ENCODE data around the gene TNS1. TPM values are rescaled to one million over a fixed set of nuclear protein-coding genes. Genes with fewer than 3 reads are reported as not detected.
A peak's percentile ranks its signal among the peaks of the same experiment; 100 is the strongest.

Gene TNS1
- total RNA-seq, 2 donors from 2014 or later = 1,836 to 2,296 TPM

DNA sequence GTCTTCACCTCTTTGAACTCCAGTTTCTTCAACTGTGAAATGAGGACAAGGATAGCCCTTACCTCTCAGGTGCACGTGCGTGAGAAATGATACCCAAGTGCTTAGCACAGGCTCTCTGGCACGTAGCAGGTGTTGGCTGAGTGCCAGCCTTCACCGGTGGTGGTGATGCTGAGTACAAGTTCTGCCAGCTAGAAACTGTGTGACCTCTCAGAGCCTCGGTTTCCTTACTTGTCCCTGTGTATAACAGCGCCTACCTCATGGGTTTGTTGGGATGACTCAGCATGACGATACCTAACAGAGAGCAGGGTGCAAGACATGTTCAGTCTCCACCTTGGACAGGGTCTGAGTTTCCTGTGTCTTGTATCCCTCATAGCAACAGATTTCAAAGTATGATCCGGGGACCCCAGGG, 205.1 kb downstream of the TNS1 start:
- H3K27me3 ChIP-seq (replicated peaks; ENCODE audit: insufficient read depth) = no peaks in the 10 kb centered on the region
- H3K27ac ChIP-seq = peak overlapping the region; percentile 45 to 60
- no peak overlapping the region for H3K4me3 ChIP-seq
- H3K4me1 ChIP-seq (ENCODE audit: control insufficient read depth in 1 of 2, low read depth in 2 of 2) = peaks cover 0 to 44% of the 10 kb centered on the region in 2 donors
- H3K9me3 ChIP-seq = no peaks in the 10 kb centered on the region
- TF ChIP-seq, protein P1, sequence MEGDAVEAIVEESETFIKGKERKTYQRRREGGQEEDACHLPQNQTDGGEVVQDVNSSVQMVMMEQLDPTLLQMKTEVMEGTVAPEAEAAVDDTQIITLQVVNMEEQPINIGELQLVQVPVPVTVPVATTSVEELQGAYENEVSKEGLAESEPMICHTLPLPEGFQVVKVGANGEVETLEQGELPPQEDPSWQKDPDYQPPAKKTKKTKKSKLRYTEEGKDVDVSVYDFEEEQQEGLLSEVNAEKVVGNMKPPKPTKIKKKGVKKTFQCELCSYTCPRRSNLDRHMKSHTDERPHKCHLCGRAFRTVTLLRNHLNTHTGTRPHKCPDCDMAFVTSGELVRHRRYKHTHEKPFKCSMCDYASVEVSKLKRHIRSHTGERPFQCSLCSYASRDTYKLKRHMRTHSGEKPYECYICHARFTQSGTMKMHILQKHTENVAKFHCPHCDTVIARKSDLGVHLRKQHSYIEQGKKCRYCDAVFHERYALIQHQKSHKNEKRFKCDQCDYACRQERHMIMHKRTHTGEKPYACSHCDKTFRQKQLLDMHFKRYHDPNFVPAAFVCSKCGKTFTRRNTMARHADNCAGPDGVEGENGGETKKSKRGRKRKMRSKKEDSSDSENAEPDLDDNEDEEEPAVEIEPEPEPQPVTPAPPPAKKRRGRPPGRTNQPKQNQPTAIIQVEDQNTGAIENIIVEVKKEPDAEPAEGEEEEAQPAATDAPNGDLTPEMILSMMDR (IDR thresholded peaks at IDR 0.05) = no peak
- DNase-seq (ENCODE audit: low spot score) = peak; percentile 8
- peaks cover 36% of the 10 kb centered on the region for H3K36me3 ChIP-seq
- no peak for ATAC-seq (ENCODE audit: insufficient number of reproducible peaks, low FRiP score, low read depth)

DNA sequence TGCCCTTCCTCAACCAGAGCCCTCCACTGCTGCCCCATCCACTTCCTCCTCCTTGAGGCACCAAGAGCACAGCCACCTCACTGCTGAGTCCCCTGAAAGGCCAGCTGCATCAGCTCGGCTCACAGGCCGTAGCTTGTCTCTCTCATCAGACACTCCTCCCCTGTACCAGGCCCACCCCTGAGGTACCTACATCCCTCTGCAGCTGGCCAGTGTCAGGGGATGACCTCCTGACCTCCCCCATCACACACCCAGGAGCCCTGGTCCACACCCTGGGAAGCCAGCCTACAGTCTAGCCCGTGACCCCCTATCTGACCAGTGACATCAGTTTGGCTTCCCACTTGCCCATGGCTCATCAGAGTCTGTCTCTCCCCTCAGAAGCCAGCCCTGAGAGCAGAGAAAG, 205.6 kb downstream of the TNS1 start:
- Histone ChIP-seq H3K4me3 (no peak overlapping the region), H3K9me3 (no peaks in the 10 kb centered on the region), H3K27me3 (replicated peaks; ENCODE audit: insufficient read depth) (no peaks in the 10 kb centered on the region), H3K4me1 (ENCODE audit: control insufficient read depth in 1 of 2, low read depth in 2 of 2) (peaks cover 0 to 40% of the 10 kb centered on the region in 2 donors), H3K27ac (peak overlapping the region; percentile 45 to 60), H3K36me3 (peaks cover 33% of the 10 kb centered on the region)
- TF ChIP-seq, protein P1 (IDR thresholded peaks at IDR 0.05) = no peak
- ATAC-seq (ENCODE audit: insufficient number of reproducible peaks, low FRiP score, low read depth) = no peak
- DNase-seq (ENCODE audit: low spot score) = peak; percentile 2

DNA sequence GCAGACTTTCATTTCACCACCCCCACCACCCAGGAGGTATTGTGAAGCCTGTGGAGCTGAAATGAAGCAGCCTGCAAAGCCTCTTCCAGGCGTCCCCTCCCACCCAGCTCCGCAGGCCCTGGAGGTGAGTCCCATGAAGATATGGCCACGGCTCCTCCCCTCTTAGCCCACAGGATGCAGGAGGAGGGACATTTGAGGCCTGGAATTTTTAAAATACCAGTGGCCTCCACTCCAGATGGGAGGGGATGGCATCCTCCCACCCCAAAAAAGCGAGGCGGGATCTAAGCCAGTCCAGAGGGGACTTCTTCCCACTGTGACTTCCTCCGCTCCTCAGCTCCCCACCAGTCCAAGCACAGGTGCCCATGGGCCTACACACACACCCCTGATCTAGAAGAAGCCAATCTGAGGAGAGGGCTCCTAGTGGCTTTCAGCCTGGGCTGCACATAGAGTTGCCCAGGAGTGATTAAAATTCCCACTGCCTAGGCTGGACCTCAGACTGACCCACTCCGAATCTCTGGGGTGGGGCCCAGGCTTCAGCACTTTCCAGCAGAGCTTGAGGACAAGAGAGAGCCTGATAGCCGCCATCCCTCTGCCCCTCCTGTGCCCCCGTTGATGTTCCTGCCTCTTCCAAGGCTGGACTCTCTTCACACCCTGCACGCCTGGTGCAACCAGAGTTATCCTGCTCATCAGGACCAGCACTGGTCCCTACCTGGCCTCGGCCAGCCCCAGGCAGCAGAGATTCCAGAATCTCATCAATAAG, 206.9 kb downstream of the TNS1 start:
- DNase-seq (ENCODE audit: low spot score) (no peak), ATAC-seq (ENCODE audit: insufficient number of reproducible peaks, low FRiP score, low read depth) (no peak)
- TF ChIP-seq, protein P1 (IDR thresholded peaks at IDR 0.05) = no peak
- Histone ChIP-seq H3K27ac (peak overlapping the region; percentile 11 to 60), H3K4me1 (ENCODE audit: control insufficient read depth in 1 of 2, low read depth in 2 of 2) (peaks cover 0 to 47% of the 10 kb centered on the region in 2 donors), H3K4me3 (no peak overlapping the region), H3K27me3 (replicated peaks; ENCODE audit: insufficient read depth) (no peaks in the 10 kb centered on the region), H3K9me3 (no peaks in the 10 kb centered on the region), H3K36me3 (peaks cover 27% of the 10 kb centered on the region)

DNA sequence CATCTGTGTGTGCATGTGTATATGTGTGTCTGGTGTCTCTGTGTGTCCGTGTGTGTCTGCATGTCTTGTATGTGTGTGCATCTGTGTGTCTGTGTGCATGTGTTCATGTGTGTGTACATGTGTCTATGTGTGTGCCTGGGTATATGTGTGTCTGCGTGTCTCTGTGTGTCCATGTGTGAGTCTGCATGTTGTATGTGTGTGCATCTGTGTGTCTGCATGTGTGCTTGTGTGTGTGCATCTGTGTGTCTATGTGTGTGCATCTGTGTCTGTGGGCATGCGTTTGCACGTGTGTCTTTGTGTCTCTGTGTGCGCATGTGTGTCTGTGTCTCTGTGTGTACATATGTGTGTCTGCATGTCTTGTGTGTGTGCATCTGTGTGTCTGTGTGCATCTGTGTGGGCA, 207.7 kb downstream of the TNS1 start:
- Histone ChIP-seq H3K9me3 (no peaks in the 10 kb centered on the region), H3K27ac (no peak overlapping the region), H3K27me3 (replicated peaks; ENCODE audit: insufficient read depth) (no peaks in the 10 kb centered on the region), H3K4me1 (ENCODE audit: control insufficient read depth in 1 of 2, low read depth in 2 of 2) (peaks cover 0 to 47% of the 10 kb centered on the region in 2 donors), H3K4me3 (no peak overlapping the region), H3K36me3 (peaks cover 20% of the 10 kb centered on the region)
- DNase-seq (ENCODE audit: low spot score) (no peak), ATAC-seq (ENCODE audit: insufficient number of reproducible peaks, low FRiP score, low read depth) (no peak)
- TF ChIP-seq, protein P1 (IDR thresholded peaks at IDR 0.05) = no peak

DNA sequence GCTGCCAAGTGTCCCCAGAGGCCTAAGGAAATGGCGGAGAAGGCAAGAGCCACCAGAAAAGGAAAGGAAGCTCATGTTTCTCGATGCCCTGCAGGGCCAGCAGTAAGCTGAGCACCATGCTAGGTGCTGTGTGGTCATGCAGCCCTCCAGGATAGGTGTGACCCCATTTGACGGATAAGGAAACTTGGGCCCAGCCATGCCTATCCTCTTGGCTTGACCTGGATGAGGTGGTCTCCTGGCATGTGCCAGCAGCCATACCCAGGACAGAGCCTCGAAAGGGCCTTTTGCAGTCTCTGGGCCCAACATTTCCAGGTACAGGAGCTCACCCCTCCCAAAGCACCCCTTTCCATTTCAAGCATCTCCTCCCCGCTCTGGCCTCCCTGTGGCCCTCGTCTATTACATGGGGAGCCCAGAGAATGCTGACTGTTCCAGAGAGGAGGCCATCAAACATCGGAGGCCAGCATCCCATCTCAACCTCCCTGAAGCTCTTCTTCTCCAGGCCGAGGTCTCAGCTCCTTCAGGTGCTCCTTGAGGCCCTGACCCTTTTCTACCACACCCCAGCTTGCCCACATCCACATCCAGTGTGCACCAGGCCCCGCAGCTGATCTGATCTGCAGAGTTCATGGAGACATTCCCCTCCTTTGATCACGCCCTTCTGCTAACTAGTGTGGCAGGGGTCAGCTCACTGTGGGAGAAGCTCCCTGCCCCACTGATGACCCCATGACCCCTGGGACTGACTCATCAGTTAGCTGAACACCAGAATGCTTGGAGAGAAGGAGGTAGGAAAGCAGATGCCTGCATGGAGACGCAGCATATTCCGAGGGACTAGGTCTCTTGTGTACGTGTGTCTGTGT, 208.4 kb downstream of the TNS1 start:
- ATAC-seq (ENCODE audit: insufficient number of reproducible peaks, low FRiP score, low read depth) (no peak), DNase-seq (ENCODE audit: low spot score) (no peak)
- TF ChIP-seq, protein P1 (IDR thresholded peaks at IDR 0.05) = no peak
- Histone ChIP-seq H3K27me3 (replicated peaks; ENCODE audit: insufficient read depth) (no peaks in the 10 kb centered on the region), H3K4me3 (no peak overlapping the region), H3K9me3 (no peaks in the 10 kb centered on the region), H3K4me1 (ENCODE audit: control insufficient read depth in 1 of 2, low read depth in 2 of 2) (peaks cover 0 to 47% of the 10 kb centered on the region in 2 donors), H3K36me3 (peaks cover 13% of the 10 kb centered on the region), H3K27ac (peak overlapping the region; percentile 40 to 70)
